ENCODE measurements around the gene EDC3. TPM values are rescaled to one million over a fixed set of nuclear protein-coding genes. Genes with fewer than 3 reads are reported as not detected.

EDC3 gene
- total and polyA plus RNA-seq, 9 of the 15 experiments (the other 6 are each of a cell fraction or from before 2014, with no cell fraction given), result 11.7 to 63.9 (median 32.8) TPM

GRCh38 chr15:74592222-74592621, 103.6 kb downstream of the EDC3 start:
- DNase-seq (ENCODE audit: extremely low read depth in 1 of 4, low spot score in 3 of 4) (no peak), FAIRE-seq (no peak), ATAC-seq (no peak)
- Histone ChIP-seq H4K20me1 (replicated peaks; ENCODE audit: control insufficient read depth, insufficient read depth, low read length) (peaks cover 3% of the 10 kb centered on the region; the same call in 1 of the 2 replicates), H3K9me3 (replicated peaks; ENCODE audit: control insufficient read depth, insufficient read depth, low read depth, low read length) (no peaks in the 10 kb centered on the region), H3K4me1 (replicated peaks in 1 of 2; ENCODE audit: control insufficient read depth in 2 of 2, insufficient read depth in 2 of 2, low read length in 2 of 2) (peaks cover 4 to 9% of the 10 kb centered on the region in 2 experiments; a peak in 3 of 5 replicates), H3K27ac (ENCODE audit: extremely low read depth, low read depth, low read length) (no peak overlapping the region), H3K36me3 (ENCODE audit: control insufficient read depth, insufficient read depth, low read length) (peaks cover 9% of the 10 kb centered on the region; the same call in 2 of the 3 replicates), H3K27me3 (ENCODE audit: control insufficient read depth in 2 of 2, insufficient read depth in 2 of 2, low read length in 2 of 2) (no peaks in the 10 kb centered on the region), H3K9me1 (ENCODE audit: control insufficient read depth, insufficient read depth, low read length) (no peaks in the 10 kb centered on the region), H2AFZ (ENCODE audit: low read depth, low read length) (no peak overlapping the region), H3K79me2 (ENCODE audit: control insufficient read depth, insufficient read depth, low read length) (no peaks in the 10 kb centered on the region), H3K4me2 (ENCODE audit: insufficient read depth, low read length) (no peak overlapping the region), H3K9ac (ENCODE audit: insufficient read depth in 1 of 2, low read depth in 2 of 2, low read length in 2 of 2) (no peak overlapping the region), H3K4me3 (no peak overlapping the region)
- BruUV-seq (replicated peaks), result no TSS peak
- CTCF ChIA-PET (ENCODE audit: low intra/inter-chr PET ratio), result no interaction called here
- WGBS (ENCODE audit: insufficient coverage, low coverage, missing lambda C conversion rate), result 42% methylated on average over 3 of the region's 3 CpGs
- POLR2A ChIA-PET, result interaction anchor here (0.9 to 1.4 kb wide), 2 partner anchors 11 to 22 kb away, joined by 3 read pairs; no protein-coding TSS in a partner anchor
- intact Hi-C loops (cut with micrococcal nuclease) (no loop called here), in situ Hi-C loops (cut with MboI) (no loop called here)
- no peak for TF ChIP-seq RCOR1 (IDR thresholded peaks at IDR 0.05; ENCODE audit: borderline replicate concordance in 1 of 2, low read depth in 2 of 2, low read length in 2 of 2)
- no peak for TF ChIP-seq KAT7 (CRISPR knock-in tag; IDR thresholded peaks at IDR 0.05; ENCODE audit: borderline replicate concordance)
- TF ChIP-seq HMG20A (CRISPR knock-in tag; conservative IDR thresholded peaks at IDR 0.05), result no peak
- TF ChIP-seq ZNF589 (CRISPR knock-in tag; IDR thresholded peaks at IDR 0.05; ENCODE audit: low read depth), result no peak
- no peak for TF ChIP-seq RREB1 (CRISPR knock-in tag; IDR thresholded peaks at IDR 0.05)
- TF ChIP-seq ZBTB8A (IDR thresholded peaks at IDR 0.05; ENCODE audit: partially characterized antibody), result no peak
- no peak for TF ChIP-seq RAD51 (IDR thresholded peaks at IDR 0.05; ENCODE audit: borderline replicate concordance, low read depth)
- no peak for TF ChIP-seq ARID3A (IDR thresholded peaks at IDR 0.05; ENCODE audit: borderline replicate concordance, low read depth, low read length)
- no peak for TF ChIP-seq ZNF696 (CRISPR knock-in tag; conservative IDR thresholded peaks at IDR 0.05)
- TF ChIP-seq SRSF3 (IDR thresholded peaks at IDR 0.05; ENCODE audit: insufficient read depth, low read length), result no peak
- no peak for TF ChIP-seq IFI16 (CRISPR knock-in tag; IDR thresholded peaks at IDR 0.05)
- no peak for TF ChIP-seq GMEB1 (CRISPR knock-in tag; IDR thresholded peaks at IDR 0.05)
- TF ChIP-seq GATA2 (CRISPR knock-in tag; IDR thresholded peaks at IDR 0.05), result no peak

Data from K562 (cell line).